T47D (cell line): ENCODE data around the gene LCP2.

ENCODE experiments used
- DNase-seq, 2 experiments: peaks; one replicate each; pipeline versions ENCODE4 v3.0.0 to v3.0.0-alpha.2; 2011 to 2012; ENCODE audit warnings: low read depth in 1 of 2, low spot score in 1 of 2
- JUND ChIP-seq: IDR thresholded peaks from 2 replicates; pipeline ENCODE4 v1.6.1; 2012; ENCODE audit warnings: low read depth
- in situ Hi-C: cut with HindIII; loops from 2 replicates; pipeline ENCODE4 v1.10.0; 2016; ENCODE audit warnings: low sequenced_read_pairs, low pct_unique_long_range_greater_than_20kb

Gene LCP2

GRCh38 chr5:170297589-170298462, at the start of gene LCP2:
Gene LCP2, minus strand, starts transcription at chr5:170297777. Its CDS starts 166 bp downstream, at chr5:170297611.
- in situ Hi-C loops = no loop called here
- no peak for DNase-seq
- no peak for TF ChIP-seq JUND

- TF ChIP-seq JUND = no peak
- DNase-seq = no peak
- in situ Hi-C loops = no loop called here
Observed at GRCh38 chr5:170347022-170347567, 49.5 kb upstream of the LCP2 start.

GRCh38 chr5:170345971-170346370, 48.4 kb upstream of the LCP2 start:
- in situ Hi-C loops = no loop called here
- no peak for TF ChIP-seq JUND
- no peak for DNase-seq

- TF ChIP-seq JUND = no peak
- no peak for DNase-seq
- in situ Hi-C loops = no loop called here
Observed at GRCh38 chr5:170343177-170343576, 45.6 kb upstream of the LCP2 start.

GRCh38 chr5:170342153-170342725, 44.7 kb upstream of the LCP2 start:
- no peak for TF ChIP-seq JUND
- DNase-seq = no peak
- in situ Hi-C loops = no loop called here

GRCh38 chr5:170341545-170341944, 44.0 kb upstream of the LCP2 start:
- in situ Hi-C loops = no loop called here
- TF ChIP-seq JUND = no peak
- DNase-seq = peak in 1 of 2 experiments; percentile 10

GRCh38 chr5:170339780-170340167, 42.2 kb upstream of the LCP2 start:
- in situ Hi-C loops = no loop called here
- no peak for TF ChIP-seq JUND

GRCh38 chr5:170338933-170339779, 41.6 kb upstream of the LCP2 start:
- TF ChIP-seq JUND = no peak
- in situ Hi-C loops = no loop called here
- no peak for DNase-seq

More at GRCh38 chr5:170339780-170340167, 42.2 kb upstream of the LCP2 start:
- no peak for DNase-seq

- in situ Hi-C loops = no loop called here
- TF ChIP-seq JUND = no peak
- DNase-seq = no peak
Observed at GRCh38 chr5:170338291-170338690, 40.7 kb upstream of the LCP2 start.

- DNase-seq = no peak
- in situ Hi-C loops = no loop called here
- no peak for TF ChIP-seq JUND
Observed at GRCh38 chr5:170337045-170337733, 39.6 kb upstream of the LCP2 start.

- no peak for DNase-seq
- in situ Hi-C loops = no loop called here
Observed at GRCh38 chr5:170336065-170336464, 38.5 kb upstream of the LCP2 start.

GRCh38 chr5:170334626-170335025, 37.0 kb upstream of the LCP2 start:
- DNase-seq = no peak
- TF ChIP-seq JUND = no peak
- in situ Hi-C loops = no loop called here

More at GRCh38 chr5:170336065-170336464, 38.5 kb upstream of the LCP2 start:
- no peak for TF ChIP-seq JUND
